SK-N-SH (cell line): Measurements from ENCODE around the gene GRIP1.

Source experiments
- CHD2 ChIP-seq: fragments of 150-350 bp; IDR thresholded peaks from 2 replicates; pipeline ENCODE4 v1.6.1; 2018; ENCODE audit warnings: low read length; ENCODE audit not compliant: partially characterized antibody
- CTCF ChIP-seq: fragments of 200-600 bp; sonication (generic); IDR thresholded peaks from 2 replicates; pipeline ENCODE4 v1.6.1; 2017; ENCODE audit warnings: antibody characterized with exemption, mild to moderate bottlenecking, moderate library complexity
- GABPA ChIP-seq: IDR thresholded peaks from 2 replicates; pipeline ENCODE4 v1.4.0; 2012; ENCODE audit warnings: low read depth, mild to moderate bottlenecking
- MEF2A ChIP-seq: IDR thresholded peaks from 2 replicates; pipeline ENCODE4 v1.4.0; 2012; ENCODE audit warnings: low read depth, borderline replicate concordance
- NFIC ChIP-seq: IDR thresholded peaks from 2 replicates; pipeline ENCODE4 v1.4.0; 2012; ENCODE audit warnings: borderline replicate concordance
- POLR2AphosphoS5 ChIP-seq: IDR thresholded peaks from 2 replicates; pipeline ENCODE4 v1.6.1; 2012; ENCODE audit warnings: low read depth, low read length
- REST ChIP-seq: IDR thresholded peaks from 2 replicates; pipeline ENCODE4 v1.6.1; 2012; ENCODE audit warnings: mild to moderate bottlenecking, low read depth, low read length, moderate library complexity
- RFX5 ChIP-seq: IDR thresholded peaks from 2 replicates; pipeline ENCODE4 v1.6.1; 2012; ENCODE audit warnings: mild to moderate bottlenecking, improper control_type of control experiment, low read length
- TCF12 ChIP-seq: IDR thresholded peaks from 2 replicates; pipeline ENCODE4 v1.4.0; 2012
- USF2 ChIP-seq: fragments of 150-350 bp; IDR thresholded peaks from 2 replicates; pipeline ENCODE4 v1.6.1; 2017; ENCODE audit warnings: antibody characterized with exemption, low read length, low read depth, borderline replicate concordance

GRCh38 chr12:66397574-66398290 is 281.1 kb downstream of the GRIP1 start:
- TF ChIP-seq CHD2: no peak
- TF ChIP-seq CTCF: no peak
- no peak for TF ChIP-seq REST
- no peak for TF ChIP-seq NFIC
- no peak for TF ChIP-seq RFX5
- TF ChIP-seq TCF12: no peak
- no peak for TF ChIP-seq POLR2AphosphoS5
- TF ChIP-seq USF2: no peak
- no peak for TF ChIP-seq GABPA
- TF ChIP-seq MEF2A: no peak
